K562 (cell line): ENCODE results near the gene SLC5A3. TPM values are rescaled to one million over a fixed set of nuclear protein-coding genes. Genes with fewer than 3 reads are reported as not detected.

ENCODE experiments used
- ATF3 ChIP-seq, 2 experiments: fragments of 450-650 bp in 1 of 2; sonication (generic) in 1 of 2; formaldehyde crosslinking in 1 of 2; IDR thresholded peaks in 1 of 2; conservative IDR thresholded peaks in 1 of 2; 2 replicates each; pipeline versions ENCODE4 v1.6.1 to v1.8.1; 2016 to 2023; ENCODE audit warnings: mild to moderate bottlenecking in 2 of 2, moderate library complexity in 2 of 2, inconsistent platforms in 1 of 2, missing genetic modification reagents in 1 of 2
- BCOR ChIP-seq: fragments of 450-650 bp; IDR thresholded peaks from 2 replicates; pipeline ENCODE4 v1.6.1; 2016
- CBFA2T3 ChIP-seq: fragments of 450-650 bp; IDR thresholded peaks from 2 replicates; pipeline ENCODE4 v1.6.1; 2017
- HIVEP1 ChIP-seq: fragments of 250-450 bp; sonication (Bioruptor Pico); IDR thresholded peaks from 2 replicates; pipeline ENCODE4 v1.4.0; 2020; ENCODE audit warnings: mild to moderate bottlenecking
- KDM1A ChIP-seq, 2 experiments: fragments of 450-650 bp; IDR thresholded peaks; 2 replicates each; pipeline ENCODE4 v1.6.1; 2016; ENCODE audit warnings: mild to moderate bottlenecking in 2 of 2
- MAFK ChIP-seq: IDR thresholded peaks from 2 replicates; pipeline ENCODE4 v1.6.1; 2011; ENCODE audit warnings: low read length, improper control_type of control experiment
- MYC ChIP-seq, 2 experiments: fragments of 250-450 bp in 1 of 2; sonication (Bioruptor Pico) in 1 of 2; IDR thresholded peaks; 2 replicates each; pipeline versions ENCODE4 v1.5.1 to v1.6.1; 2012 to 2021; ENCODE audit warnings: low read depth in 2 of 2, borderline replicate concordance in 1 of 2, improper control_type of control experiment in 1 of 2, low read length in 1 of 2, mild to moderate bottlenecking in 1 of 2, moderate library complexity in 1 of 2
- NFYB ChIP-seq: IDR thresholded peaks from 2 replicates; pipeline ENCODE4 v1.6.1; 2011; ENCODE audit warnings: mild to moderate bottlenecking, moderate library complexity; ENCODE audit not compliant: insufficient read length; ENCODE audit errors: extremely low read depth
- NR2C2 ChIP-seq, 2 experiments: fragments of 200-800 bp in 1 of 2; sonication (Bioruptor generic) in 1 of 2; sonication (generic) in 1 of 2; formaldehyde crosslinking in 1 of 2; IDR thresholded peaks; 2 replicates each; pipeline versions ENCODE4 v1.6.1 to v1.8.0; 2016 to 2022; ENCODE audit warnings: mild to moderate bottlenecking in 1 of 2, missing compliant biosample characterization in 1 of 2, missing genetic modification characterization in 1 of 2, missing genetic modification reagents in 1 of 2
- PTTG1 ChIP-seq: fragments of 450-650 bp; IDR thresholded peaks from 2 replicates; pipeline ENCODE4 v1.6.1; 2016; ENCODE audit warnings: low read depth, mild to moderate bottlenecking, missing genetic modification characterization, missing compliant biosample characterization
- RBM25 ChIP-seq: fragments of 200-400 bp; formaldehyde crosslinking; IDR thresholded peaks from 2 replicates; pipeline ENCODE4 v1.6.1; 2018; ENCODE audit warnings: low read length, low read depth, moderate library complexity; ENCODE audit not compliant: severe bottlenecking
- RCOR1 ChIP-seq, 2 experiments: IDR thresholded peaks; 2 replicates each; pipeline ENCODE4 v1.6.1; 2012; ENCODE audit warnings: low read depth in 2 of 2, low read length in 2 of 2, borderline replicate concordance in 1 of 2, improper control_type of control experiment in 1 of 2
- RFX7 ChIP-seq: fragments of 250-450 bp; sonication (Bioruptor Pico); IDR thresholded peaks from 2 replicates; pipeline ENCODE4 v1.5.1; 2021; ENCODE audit warnings: mild to moderate bottlenecking
- SIN3A ChIP-seq, 2 experiments: fragments of 150-350 bp in 1 of 2; IDR thresholded peaks; 2 replicates each; pipeline ENCODE4 v1.6.1; 2011 to 2016; ENCODE audit warnings: borderline replicate concordance in 2 of 2, low read depth in 2 of 2, low read length in 2 of 2, mild to moderate bottlenecking in 2 of 2, moderate library complexity in 2 of 2; ENCODE audit not compliant: control insufficient read depth in 1 of 2
- SMC3 ChIP-seq: conservative IDR thresholded peaks from 2 replicates; pipeline ENCODE4 v1.6.1; 2011; ENCODE audit warnings: low read depth, low read length, improper control_type of control experiment; ENCODE audit not compliant: insufficient read depth
- XRCC3 ChIP-seq: fragments of 450-650 bp; IDR thresholded peaks from 2 replicates; pipeline ENCODE4 v1.6.1; 2017; ENCODE audit warnings: mild to moderate bottlenecking, moderate library complexity
- ZFP1 ChIP-seq: fragments of 450-650 bp; formaldehyde crosslinking; IDR thresholded peaks from 2 replicates; pipeline ENCODE4 v1.4.0; 2020; ENCODE audit warnings: mild to moderate bottlenecking, mixed read lengths
- ZNF175 ChIP-seq: fragments of 200-800 bp; sonication (Bioruptor generic); IDR thresholded peaks from 2 replicates; pipeline ENCODE4 v1.6.1; 2016; ENCODE audit warnings: low read depth, mild to moderate bottlenecking, missing genetic modification characterization, missing compliant biosample characterization
- ZNF696 ChIP-seq: fragments of 250-450 bp; sonication (Bioruptor Pico); conservative IDR thresholded peaks from 2 replicates; pipeline ENCODE4 v1.4.0; 2020; ENCODE audit warnings: mild to moderate bottlenecking, moderate library complexity
- ZNF766 ChIP-seq: fragments of 200-800 bp; sonication (Bioruptor generic); conservative IDR thresholded peaks from 2 replicates; pipeline ENCODE4 v1.6.1; 2016; ENCODE audit warnings: missing genetic modification characterization, missing compliant biosample characterization
- polyA plus RNA-seq, 8 experiments: library from polyadenylated mRNA; depleted of rRNA in 4 of 8; stranded (reverse) in 5 of 8; unstranded in 3 of 8; fragments of >200 nt; fragmentation: Nextera tagmentation in 2 of 8; fragmentation: Illumina TruSeq in 1 of 8; extraction: Ambion mirVana in 2 of 8; extraction: Trizol in 1 of 8; gene quantifications; 2 replicates each; pipeline versions ENCODE4 v1.2.1 to v1.2.3, GENCODE V29; 2011 to 2014; ENCODE audit warnings: inconsistent platforms in 1 of 8, missing spikeins in 1 of 8
- total RNA-seq, 7 experiments: library from RNA; depleted of rRNA in 6 of 7; stranded (reverse); fragments of >200 nt in 6 of 7; fragmentation: Illumina TruSeq in 2 of 7; extraction: Trizol in 2 of 7; gene quantifications; 2 replicates each; pipeline versions ENCODE4 v1.2.1 to v1.2.3, GENCODE V29; 2011 to 2021; ENCODE audit warnings: low replicate concordance in 1 of 7
- TF ChIP-seq, protein P1 (sequence below): sonication (generic); formaldehyde crosslinking; IDR thresholded peaks from 2 replicates; pipeline ENCODE4 v1.8.0; 2022; ENCODE audit warnings: mild to moderate bottlenecking, missing genetic modification reagents
- TF ChIP-seq, protein P2 (sequence below), 2 experiments: IDR thresholded peaks; 2 replicates each; pipeline ENCODE4 v1.6.1; 2012; ENCODE audit warnings: improper control_type of control experiment in 2 of 2, low read depth in 2 of 2, low read length in 2 of 2, borderline replicate concordance in 1 of 2

Gene SLC5A3
- total and polyA plus RNA-seq, 9 of the 15 experiments (the other 6 are each of a cell fraction or from before 2014, with no cell fraction given): 2.9 to 20.6 (median 9.0) TPM

DNA sequence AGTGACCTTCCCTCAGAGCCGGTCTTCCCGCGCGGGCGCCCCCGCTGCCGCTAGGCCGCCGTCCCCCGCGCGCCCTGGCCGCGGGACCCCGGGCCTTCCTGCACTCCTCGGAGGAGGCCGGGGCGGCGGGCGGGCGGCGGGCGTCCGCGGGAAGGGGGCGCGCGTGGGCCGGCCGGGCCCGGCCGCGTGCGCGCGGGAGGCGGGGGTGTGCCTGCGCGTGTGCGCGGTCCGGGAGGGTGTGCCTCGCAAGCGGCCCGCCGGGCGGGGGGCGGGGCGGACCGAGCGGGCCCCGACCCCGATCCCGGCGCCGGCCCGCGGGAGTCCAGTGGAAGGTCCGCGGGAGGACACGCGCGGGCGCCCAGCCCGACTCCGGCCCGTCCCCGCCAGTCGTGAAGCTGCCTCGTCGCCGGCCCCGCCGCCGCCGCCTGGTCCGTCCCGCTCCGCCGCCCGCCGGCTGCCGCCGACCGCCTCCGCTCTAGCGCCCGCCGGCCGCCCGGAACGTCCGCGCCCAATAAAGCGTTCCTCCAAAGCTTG is 438 bp downstream of the SLC5A3 start (continued):
- TF ChIP-seq MYC (IDR thresholded peaks at IDR 0.05; ENCODE audit: low read depth, low read length) (peak; percentile 56), MYC (CRISPR knock-in tag; IDR thresholded peaks at IDR 0.05; ENCODE audit: borderline replicate concordance, low read depth) (no peak), RCOR1 (IDR thresholded peaks at IDR 0.05; ENCODE audit: borderline replicate concordance in 1 of 2, low read depth in 2 of 2, low read length in 2 of 2) (0 out of 4 replicates have a peak, but pooled peaks of 1 of the 2 experiments have one; percentile 1), XRCC3 (no peak), PTTG1 (tag) (no peak), ATF3 (IDR thresholded peaks at IDR 0.05) (no peak), ATF3 (CRISPR knock-in tag; conservative IDR thresholded peaks at IDR 0.05) (no peak), SMC3 (no peak), RFX7 (no peak), NR2C2 (CRISPR knock-in tag; IDR thresholded peaks at IDR 0.05) (no peak), NR2C2 (tag; IDR thresholded peaks at IDR 0.05) (no peak; the same call in 1 of the 2 replicates), MAFK (no peak), BCOR (no peak), KDM1A (IDR thresholded peaks at IDR 0.05) (no peak), CBFA2T3 (no peak), ZNF175 (CRISPR knock-in tag) (no peak), ZFP1 (CRISPR knock-in tag) (no peak), NFYB (no peak), RBM25 (peak; percentile 2), ZNF696 (no peak), HIVEP1 (CRISPR knock-in tag) (no peak), SIN3A (IDR thresholded peaks at IDR 0.05; ENCODE audit: borderline replicate concordance in 2 of 2, control insufficient read depth in 1 of 2, low read depth in 2 of 2, low read length in 2 of 2) (peak in 1 of 2 experiments; percentile 26; a peak in 1 of 4 replicates), ZNF766 (CRISPR knock-in tag) (peak; percentile 88; the same call in 1 of the 2 replicates)
- TF ChIP-seq, protein P1, sequence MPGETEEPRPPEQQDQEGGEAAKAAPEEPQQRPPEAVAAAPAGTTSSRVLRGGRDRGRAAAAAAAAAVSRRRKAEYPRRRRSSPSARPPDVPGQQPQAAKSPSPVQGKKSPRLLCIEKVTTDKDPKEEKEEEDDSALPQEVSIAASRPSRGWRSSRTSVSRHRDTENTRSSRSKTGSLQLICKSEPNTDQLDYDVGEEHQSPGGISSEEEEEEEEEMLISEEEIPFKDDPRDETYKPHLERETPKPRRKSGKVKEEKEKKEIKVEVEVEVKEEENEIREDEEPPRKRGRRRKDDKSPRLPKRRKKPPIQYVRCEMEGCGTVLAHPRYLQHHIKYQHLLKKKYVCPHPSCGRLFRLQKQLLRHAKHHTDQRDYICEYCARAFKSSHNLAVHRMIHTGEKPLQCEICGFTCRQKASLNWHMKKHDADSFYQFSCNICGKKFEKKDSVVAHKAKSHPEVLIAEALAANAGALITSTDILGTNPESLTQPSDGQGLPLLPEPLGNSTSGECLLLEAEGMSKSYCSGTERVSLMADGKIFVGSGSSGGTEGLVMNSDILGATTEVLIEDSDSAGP (CRISPR knock-in tag): no peak
- TF ChIP-seq, protein P2, sequence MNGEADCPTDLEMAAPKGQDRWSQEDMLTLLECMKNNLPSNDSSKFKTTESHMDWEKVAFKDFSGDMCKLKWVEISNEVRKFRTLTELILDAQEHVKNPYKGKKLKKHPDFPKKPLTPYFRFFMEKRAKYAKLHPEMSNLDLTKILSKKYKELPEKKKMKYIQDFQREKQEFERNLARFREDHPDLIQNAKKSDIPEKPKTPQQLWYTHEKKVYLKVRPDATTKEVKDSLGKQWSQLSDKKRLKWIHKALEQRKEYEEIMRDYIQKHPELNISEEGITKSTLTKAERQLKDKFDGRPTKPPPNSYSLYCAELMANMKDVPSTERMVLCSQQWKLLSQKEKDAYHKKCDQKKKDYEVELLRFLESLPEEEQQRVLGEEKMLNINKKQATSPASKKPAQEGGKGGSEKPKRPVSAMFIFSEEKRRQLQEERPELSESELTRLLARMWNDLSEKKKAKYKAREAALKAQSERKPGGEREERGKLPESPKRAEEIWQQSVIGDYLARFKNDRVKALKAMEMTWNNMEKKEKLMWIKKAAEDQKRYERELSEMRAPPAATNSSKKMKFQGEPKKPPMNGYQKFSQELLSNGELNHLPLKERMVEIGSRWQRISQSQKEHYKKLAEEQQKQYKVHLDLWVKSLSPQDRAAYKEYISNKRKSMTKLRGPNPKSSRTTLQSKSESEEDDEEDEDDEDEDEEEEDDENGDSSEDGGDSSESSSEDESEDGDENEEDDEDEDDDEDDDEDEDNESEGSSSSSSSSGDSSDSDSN (IDR thresholded peaks at IDR 0.05; ENCODE audit: borderline replicate concordance in 1 of 2, low read depth in 2 of 2, low read length in 2 of 2): peak; percentile 6 to 77; a peak in 2 of 4 replicates
